ENCODE measurements around the gene ASTN2.

DNA sequence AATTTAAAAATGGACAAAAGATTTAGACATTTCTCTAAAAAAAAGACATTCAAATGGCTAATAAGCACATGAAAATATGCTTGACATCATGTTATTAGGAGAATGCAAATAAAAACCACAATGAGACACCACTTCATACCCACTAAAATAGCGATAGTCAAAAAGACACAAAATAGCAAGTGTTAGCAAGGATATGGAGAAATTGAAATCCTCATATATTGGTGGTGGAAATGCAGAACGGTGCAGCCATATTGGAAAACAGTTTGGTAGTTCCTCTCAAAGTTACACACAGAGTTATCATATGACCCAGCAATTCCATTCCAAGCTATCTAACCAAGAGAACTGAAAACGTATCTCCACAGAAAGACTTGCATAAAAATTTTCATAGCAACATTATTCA lies 955.3 kb downstream of the ASTN2 start:
- TF ChIP-seq EZH2phosphoT487 (IDR thresholded peaks at IDR 0.05; ENCODE audit: low read length) (no peak), EZH2 (optimal IDR thresholded peaks at IDR 0.05; ENCODE audit: low read depth, low read length) (no peak)
- TF ChIP-seq, protein P1, sequence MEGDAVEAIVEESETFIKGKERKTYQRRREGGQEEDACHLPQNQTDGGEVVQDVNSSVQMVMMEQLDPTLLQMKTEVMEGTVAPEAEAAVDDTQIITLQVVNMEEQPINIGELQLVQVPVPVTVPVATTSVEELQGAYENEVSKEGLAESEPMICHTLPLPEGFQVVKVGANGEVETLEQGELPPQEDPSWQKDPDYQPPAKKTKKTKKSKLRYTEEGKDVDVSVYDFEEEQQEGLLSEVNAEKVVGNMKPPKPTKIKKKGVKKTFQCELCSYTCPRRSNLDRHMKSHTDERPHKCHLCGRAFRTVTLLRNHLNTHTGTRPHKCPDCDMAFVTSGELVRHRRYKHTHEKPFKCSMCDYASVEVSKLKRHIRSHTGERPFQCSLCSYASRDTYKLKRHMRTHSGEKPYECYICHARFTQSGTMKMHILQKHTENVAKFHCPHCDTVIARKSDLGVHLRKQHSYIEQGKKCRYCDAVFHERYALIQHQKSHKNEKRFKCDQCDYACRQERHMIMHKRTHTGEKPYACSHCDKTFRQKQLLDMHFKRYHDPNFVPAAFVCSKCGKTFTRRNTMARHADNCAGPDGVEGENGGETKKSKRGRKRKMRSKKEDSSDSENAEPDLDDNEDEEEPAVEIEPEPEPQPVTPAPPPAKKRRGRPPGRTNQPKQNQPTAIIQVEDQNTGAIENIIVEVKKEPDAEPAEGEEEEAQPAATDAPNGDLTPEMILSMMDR (IDR thresholded peaks at IDR 0.05; ENCODE audit: low read length): no peak

Measured in MM.1S (cell line).